SW 1271 (cell line): ENCODE measurements around the gene PLEK.
"Not testable (repeated sequence)": the region's sequence is repeated elsewhere in the genome, so short reads cannot be mapped to it uniquely, and the experiment has no call there.

ENCODE experiments used
- DNase-seq, 2 experiments: peaks; one replicate each; lab custom pipeline; 2025; lab: John Stamatoyannopoulos, UW

PLEK gene, protein sequence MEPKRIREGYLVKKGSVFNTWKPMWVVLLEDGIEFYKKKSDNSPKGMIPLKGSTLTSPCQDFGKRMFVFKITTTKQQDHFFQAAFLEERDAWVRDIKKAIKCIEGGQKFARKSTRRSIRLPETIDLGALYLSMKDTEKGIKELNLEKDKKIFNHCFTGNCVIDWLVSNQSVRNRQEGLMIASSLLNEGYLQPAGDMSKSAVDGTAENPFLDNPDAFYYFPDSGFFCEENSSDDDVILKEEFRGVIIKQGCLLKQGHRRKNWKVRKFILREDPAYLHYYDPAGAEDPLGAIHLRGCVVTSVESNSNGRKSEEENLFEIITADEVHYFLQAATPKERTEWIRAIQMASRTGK

DNA sequence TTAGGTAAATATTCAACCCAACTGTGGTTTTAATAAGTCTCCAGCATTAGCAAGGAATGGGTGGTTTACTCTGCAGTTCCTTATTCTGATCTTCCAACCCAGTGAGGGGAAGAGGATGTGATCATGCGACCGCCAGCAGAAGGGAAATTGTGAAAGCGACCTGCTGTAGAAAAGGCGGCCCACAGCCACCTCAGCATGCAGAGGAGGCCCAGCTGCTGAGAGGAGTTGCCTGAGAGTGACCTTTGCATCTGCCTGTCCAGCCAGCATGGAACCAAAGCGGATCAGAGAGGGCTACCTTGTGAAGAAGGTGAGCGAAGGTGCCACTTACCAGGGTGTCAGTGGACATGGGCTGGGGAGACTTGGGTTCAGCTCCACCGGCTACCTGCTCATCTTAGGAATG lies at the start of gene PLEK:
PLEK (plus strand) TSS at position 196 of the 400 bp plus-strand sequence; CDS start at position 266, 70 bp downstream.
- no peak for DNase-seq

DNA sequence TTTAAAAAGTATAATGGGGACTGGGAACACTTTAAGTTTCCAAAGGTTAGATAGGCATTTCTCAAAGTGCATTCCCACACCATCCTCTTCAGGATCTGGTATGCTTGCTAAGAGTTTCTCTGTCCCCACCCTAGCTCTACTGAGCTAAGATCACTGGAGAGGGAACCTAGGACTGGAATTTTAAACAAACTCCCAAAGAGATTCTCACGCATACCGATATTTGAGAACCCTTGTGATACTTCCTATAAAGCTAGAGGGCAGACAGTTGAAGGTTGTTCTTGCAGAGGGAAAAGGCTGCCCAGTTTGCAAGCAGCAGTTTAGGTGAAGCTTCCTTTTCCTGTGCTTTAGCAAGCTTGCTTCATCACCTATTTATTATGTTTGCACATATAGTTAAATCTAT lies 49.0 kb upstream of the PLEK start:
- no peak for DNase-seq

GRCh38 chr2:68317971-68318913 lies 46.8 kb upstream of the PLEK start:
- no peak for DNase-seq

DNA sequence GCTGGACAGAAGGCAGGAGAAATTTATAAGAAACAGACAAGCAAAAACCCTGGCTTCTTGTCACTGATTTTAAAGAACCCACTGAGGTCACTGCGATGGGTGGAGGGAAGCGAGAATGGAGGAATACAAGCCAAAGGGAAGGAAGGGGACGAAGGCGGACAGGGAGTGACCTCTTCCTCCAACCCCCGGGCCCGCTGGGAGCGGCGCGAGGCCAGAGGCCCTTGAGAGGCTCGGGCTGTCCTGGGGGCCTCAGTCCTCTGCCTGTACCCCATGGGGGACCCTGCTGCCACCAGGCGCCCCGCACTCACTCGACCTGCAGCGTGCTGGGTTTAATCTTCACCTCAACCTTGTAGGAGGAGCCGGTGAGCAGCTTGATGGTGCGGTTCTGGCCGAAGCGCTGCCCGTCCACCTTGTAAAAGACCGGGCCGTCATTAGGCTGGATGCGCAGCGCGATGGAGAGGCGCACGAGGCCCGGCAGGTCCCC lies 46.1 kb upstream of the PLEK start:
- DNase-seq: no peak

DNA sequence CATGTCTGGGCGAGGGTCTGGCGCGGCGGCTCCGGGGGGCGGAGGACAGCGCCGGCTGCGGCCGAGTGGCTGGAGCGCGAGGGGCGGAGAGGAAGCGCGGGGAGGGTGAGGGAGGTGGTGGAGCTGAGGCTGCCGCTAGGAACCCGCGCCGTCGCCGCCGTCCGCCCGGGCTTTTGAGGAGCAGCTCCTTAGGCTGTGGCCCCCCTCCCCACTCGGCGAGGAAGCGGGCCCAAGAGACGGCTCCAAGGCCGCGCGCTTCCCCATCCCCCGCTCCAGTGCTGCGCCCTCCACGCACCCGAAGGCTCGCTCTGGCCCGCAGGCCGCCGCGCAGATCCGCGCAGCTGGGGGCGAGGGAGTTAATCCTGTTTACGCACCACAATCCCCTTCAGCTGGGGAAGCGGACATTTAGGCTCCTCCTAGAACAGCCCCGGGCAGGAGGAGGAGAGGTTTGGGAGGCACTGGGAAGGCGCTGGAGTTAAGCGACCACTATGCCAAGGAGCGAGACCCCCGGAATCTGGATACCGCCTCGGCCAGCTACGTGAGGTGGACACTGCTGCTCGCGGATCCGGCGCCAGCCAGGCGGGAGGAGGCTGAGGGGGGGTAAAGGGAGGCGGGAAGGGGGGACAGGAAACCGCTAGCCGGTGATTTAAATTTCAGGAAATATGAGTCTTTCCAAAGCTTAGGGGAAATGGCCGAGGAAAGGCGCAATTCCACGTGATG lies 45.5 kb upstream of the PLEK start, which contains the start of gene CNRIP1:
CNRIP1 (minus strand) TSS at position 552 of the 720 bp plus-strand sequence; CDS start at position 3, 549 bp downstream.
- DNase-seq: peak; percentile 28 to 82

- DNase-seq: no peak
These were observed 44.9 kb upstream of the PLEK start for GRCh38 chr2:68320118-68320641.

- no peak for DNase-seq
These were observed 40.0 kb upstream of the PLEK start for GRCh38 chr2:68325056-68325455.

- no peak for DNase-seq
These were observed 36.2 kb upstream of the PLEK start for GRCh38 chr2:68328901-68329300.

DNA sequence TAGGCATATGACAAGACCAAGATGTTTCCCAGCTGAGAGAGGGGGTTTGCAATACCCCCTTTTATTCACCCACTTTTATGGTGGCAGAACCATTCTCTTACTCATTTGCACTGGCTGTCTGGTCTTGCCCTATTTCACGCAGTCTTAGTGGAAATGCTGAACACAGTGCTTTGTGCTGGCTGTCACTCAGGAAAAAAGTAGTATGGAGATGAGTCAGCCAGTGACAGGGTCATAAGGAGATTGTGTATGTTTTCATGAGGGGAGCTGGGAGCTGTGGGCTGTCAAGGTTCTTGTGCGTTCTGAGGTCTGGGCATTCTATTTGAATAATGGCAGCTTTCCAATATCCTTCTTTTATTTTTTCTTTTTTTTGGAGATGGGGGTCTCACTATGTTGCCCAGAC lies 34.4 kb upstream of the PLEK start:
- no peak for DNase-seq

DNA sequence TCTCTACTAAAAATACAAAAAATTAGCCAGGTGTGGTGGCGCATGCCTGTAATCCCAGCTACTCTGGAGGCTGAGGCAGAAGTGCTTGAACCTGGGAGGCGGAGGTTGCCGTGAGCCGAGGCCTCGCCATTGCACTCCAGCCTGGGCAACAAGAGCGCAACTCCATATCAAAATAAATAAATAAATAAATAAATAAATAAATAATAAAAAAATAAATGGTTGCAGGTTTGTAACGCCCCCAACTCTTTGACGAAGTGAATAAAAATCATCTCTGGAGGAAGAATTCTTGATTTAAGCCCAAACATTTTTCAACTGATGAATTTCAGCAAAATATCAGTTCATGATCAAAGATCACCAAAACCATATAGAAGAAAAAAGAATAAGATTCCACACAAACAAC lies 32.1 kb upstream of the PLEK start:
- no peak for DNase-seq

DNA sequence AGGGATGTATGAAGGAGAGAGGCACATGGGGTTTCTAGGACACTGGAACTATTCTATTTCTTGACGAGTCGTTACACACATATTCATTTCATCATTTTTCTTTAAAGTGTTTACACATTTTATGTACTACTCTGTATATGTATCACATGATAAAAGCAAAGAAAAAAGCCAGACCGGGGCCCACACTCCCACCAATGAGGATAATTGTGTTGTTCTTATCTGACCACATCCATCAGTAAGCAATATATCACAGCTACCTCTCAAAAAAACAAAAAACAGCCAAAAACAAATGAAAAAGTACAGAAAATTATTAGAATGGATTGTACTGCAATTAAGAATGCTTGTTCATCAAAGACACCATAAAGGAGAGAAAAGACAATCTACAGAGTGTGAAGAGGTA lies 31.2 kb upstream of the PLEK start:
- no peak for DNase-seq

GRCh38 chr2:68336192-68336591 lies 28.9 kb upstream of the PLEK start:
- peak in 1 of 2 experiments; percentile 41 for DNase-seq

DNA sequence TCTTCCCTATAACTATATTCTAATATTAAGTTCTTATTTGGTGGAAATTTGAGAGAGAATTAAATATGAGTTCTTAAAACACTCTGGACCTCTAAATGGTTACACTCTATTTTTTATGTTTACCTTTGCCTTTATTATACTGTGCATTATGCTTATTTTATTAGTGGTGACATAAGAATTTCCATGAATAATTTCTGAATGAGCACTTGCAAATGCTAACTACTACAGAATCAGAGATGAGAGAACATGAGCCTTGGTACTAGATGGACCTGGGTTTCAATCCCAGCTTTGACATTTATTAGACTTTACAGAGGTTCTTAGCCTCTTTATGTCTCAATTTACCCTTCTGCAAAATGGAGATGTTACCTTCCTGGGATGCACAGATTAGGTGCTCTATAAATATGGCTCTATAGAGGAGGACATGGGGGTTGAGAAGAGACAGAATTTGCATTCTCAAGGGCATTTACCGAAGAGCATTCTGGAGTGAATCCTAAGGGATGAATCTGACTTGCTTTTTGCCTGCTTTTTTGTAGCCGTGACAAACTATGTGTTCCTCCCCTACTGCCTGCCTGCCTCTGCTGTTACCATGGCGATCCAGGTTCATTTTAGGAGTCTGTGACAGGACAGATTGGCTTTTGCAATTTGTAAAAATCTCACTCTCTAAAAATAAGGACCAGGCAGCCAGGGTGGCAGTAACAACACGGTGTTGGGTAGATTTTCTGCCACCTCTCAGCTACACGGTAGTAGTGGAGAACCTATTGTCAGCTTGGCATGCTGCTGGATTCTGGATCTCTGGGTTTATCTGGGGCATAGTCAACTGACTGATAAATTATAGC lies 24.6 kb upstream of the PLEK start:
- DNase-seq: no peak

DNA sequence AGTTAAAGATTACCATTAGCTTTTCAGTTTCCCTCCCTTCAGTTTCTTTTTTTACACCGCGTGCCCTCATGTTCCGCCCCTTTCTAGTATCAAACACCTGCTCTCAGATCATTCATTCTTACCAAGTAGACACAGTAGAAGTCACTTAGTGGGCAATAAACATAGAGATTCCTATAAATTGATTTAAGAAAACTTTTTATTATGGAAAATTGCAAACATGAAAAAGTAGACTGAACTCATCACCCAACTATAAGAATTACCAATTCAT lies 24.1 kb upstream of the PLEK start:
- no peak for DNase-seq

DNA sequence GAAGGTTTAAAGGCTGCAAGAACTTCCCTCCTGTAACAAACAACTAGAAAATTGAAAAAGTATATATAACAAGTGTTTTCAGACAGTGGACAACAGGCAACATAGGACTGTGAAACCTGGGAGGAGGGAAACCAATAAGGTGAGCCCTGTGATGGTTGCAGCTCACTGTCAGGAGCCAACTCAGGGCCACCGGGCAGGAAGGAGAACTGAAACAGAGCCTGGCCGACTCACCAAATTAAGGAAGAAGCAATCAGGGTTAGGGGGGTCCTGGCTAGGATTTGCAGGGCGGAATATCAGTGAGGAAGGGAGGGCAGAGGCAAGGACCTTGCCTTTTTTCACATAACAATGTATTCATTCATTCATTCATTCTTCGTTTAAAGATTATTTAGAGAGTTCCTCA lies 23.5 kb upstream of the PLEK start:
- no peak for DNase-seq

DNA sequence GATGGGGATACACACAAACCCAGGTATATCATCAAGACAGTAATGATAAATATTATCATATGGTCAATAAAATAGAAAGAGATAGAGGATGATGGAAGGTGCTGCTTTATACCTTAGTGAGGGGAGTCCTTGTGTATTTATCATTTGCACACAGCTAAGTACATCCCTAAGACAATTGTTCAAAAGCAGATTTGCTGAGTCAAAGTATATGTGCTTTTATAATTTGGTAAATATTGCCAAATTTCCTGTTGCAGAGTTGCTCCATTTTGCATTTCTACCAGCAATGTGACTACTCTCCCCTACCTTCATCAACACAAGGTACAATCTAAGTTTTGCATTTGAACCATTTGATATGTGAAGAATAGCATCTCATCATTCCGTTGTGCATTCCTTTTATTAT lies 22.6 kb upstream of the PLEK start:
- no peak for DNase-seq

GRCh38 chr2:68344031-68344430 lies 21.1 kb upstream of the PLEK start:
- no peak for DNase-seq

- DNase-seq: no peak
These were observed 19.8 kb upstream of the PLEK start for GRCh38 chr2:68345129-68345875.

DNA sequence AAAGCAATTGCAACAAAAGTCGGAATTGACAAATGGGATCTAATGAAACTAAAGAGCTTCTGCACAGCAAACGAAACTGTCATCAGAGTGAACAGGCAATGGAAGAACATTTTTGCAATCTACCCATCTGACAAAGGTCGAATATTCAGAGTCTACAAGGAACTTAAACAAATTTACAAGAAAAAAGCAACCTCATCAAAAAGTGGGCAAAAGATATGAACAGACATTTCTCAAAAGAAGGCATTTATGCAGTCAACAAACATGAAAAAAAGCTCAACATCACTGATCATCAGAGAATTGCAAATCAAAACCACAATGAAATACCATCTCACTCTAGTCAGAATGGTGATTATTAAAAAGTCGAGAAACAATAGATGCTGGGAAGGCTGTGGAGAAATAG lies 16.0 kb upstream of the PLEK start:
- not testable (repeated sequence) for DNase-seq

GRCh38 chr2:68351997-68352396 lies 13.1 kb upstream of the PLEK start:
- DNase-seq: no peak
